ENCODE measurements around the gene INF2.

INF2 gene

GRCh38 chr14:104706733-104707607, 17.6 kb downstream of the INF2 start:
- Mint-ChIP-seq H3K4me3 (no peak overlapping the region), H3K27ac (no peak overlapping the region), H3K36me3 (ENCODE audit: low read depth) (peaks cover 23% of the 10 kb centered on the region), H3K27me3 (ENCODE audit: low read depth, poor library complexity) (peaks cover 1% of the 10 kb centered on the region), H3K4me1 (peaks cover 17% of the 10 kb centered on the region), H3K9me3 (peaks cover 7% of the 10 kb centered on the region)
- DNase-seq = no peak
- no peak for TF ChIP-seq CTCF (IDR thresholded peaks at IDR 0.05)

- Mint-ChIP-seq H3K36me3 (ENCODE audit: low read depth) (peaks cover 23% of the 10 kb centered on the region), H3K4me1 (peaks cover 17% of the 10 kb centered on the region)
Observed at GRCh38 chr14:104707608-104708595, 18.5 kb downstream of the INF2 start.

GRCh38 chr14:104708606-104709268, 19.3 kb downstream of the INF2 start:
- peak; percentile 99 for TF ChIP-seq CTCF (IDR thresholded peaks at IDR 0.05)
- H3K27me3 Mint-ChIP-seq (ENCODE audit: low read depth, poor library complexity) = no peaks in the 10 kb centered on the region
- H3K4me1 Mint-ChIP-seq = peaks cover 17% of the 10 kb centered on the region
- peak; percentile 85 for DNase-seq
- peaks cover 17% of the 10 kb centered on the region for H3K36me3 Mint-ChIP-seq (ENCODE audit: low read depth)
- peaks cover 7% of the 10 kb centered on the region for H3K9me3 Mint-ChIP-seq
- no peak overlapping the region for H3K27ac Mint-ChIP-seq
- no peak overlapping the region for H3K4me3 Mint-ChIP-seq

More at GRCh38 chr14:104707608-104708595, 18.5 kb downstream of the INF2 start:
- Mint-ChIP-seq H3K27ac (no peak overlapping the region), H3K9me3 (peaks cover 7% of the 10 kb centered on the region), H3K4me3 (no peak overlapping the region), H3K27me3 (ENCODE audit: low read depth, poor library complexity) (no peaks in the 10 kb centered on the region)
- no peak for TF ChIP-seq CTCF (IDR thresholded peaks at IDR 0.05)
- DNase-seq = no peak

GRCh38 chr14:104709387-104710039, 20.1 kb downstream of the INF2 start:
- Mint-ChIP-seq H3K4me1 (peaks cover 17% of the 10 kb centered on the region), H3K9me3 (peaks cover under 1% of the 10 kb centered on the region), H3K36me3 (ENCODE audit: low read depth) (peaks cover 9% of the 10 kb centered on the region), H3K27me3 (ENCODE audit: low read depth, poor library complexity) (no peaks in the 10 kb centered on the region), H3K27ac (no peak overlapping the region), H3K4me3 (no peak overlapping the region)
- no peak for DNase-seq
- TF ChIP-seq CTCF (IDR thresholded peaks at IDR 0.05) = no peak

GRCh38 chr14:104710071-104710735, 20.8 kb downstream of the INF2 start:
- Mint-ChIP-seq H3K36me3 (ENCODE audit: low read depth) (peaks cover 2% of the 10 kb centered on the region), H3K4me3 (no peak overlapping the region), H3K27me3 (ENCODE audit: low read depth, poor library complexity) (no peaks in the 10 kb centered on the region), H3K9me3 (no peaks in the 10 kb centered on the region), H3K4me1 (peaks cover 17% of the 10 kb centered on the region), H3K27ac (no peak overlapping the region)
- no peak for TF ChIP-seq CTCF (IDR thresholded peaks at IDR 0.05)
- no peak for DNase-seq

All from nephron progenitor cell (in vitro differentiated cells).